Measurements from ENCODE around the gene ADCY2. TPM values are rescaled to one million over a fixed set of nuclear protein-coding genes. Genes with fewer than 3 reads are reported as not detected.
A peak's percentile ranks its signal among the peaks of the same experiment; 100 is the strongest.

The ADCY2 gene
- total and polyA plus RNA-seq, 2 of the 13 experiments (the other 11 are each of a cell fraction or from before 2014, with no cell fraction given): not detected

- WGBS (ENCODE audit: low lambda C conversion rate): 35% methylated on average over 8 of the region's 45 CpGs
Observed at GRCh38 chr5:7394889-7395431, 978 bp upstream of the ADCY2 start.

More at GRCh38 chr5:7394889-7395431, 978 bp upstream of the ADCY2 start:
- no peak overlapping the region for H3K4me3 ChIP-seq (replicated peaks in 1 of 3; ENCODE audit: insufficient read depth in 1 of 3, low read depth in 2 of 3, low read length in 3 of 3)
- FAIRE-seq (no peak), DNase-seq (ENCODE audit: low spot score) (no peak), ATAC-seq (peak; percentile 27)
- H3K4me1 ChIP-seq (ENCODE audit: insufficient read depth, low read length): no peaks in the 10 kb centered on the region
- H3K9me3 ChIP-seq (ENCODE audit: low read length): no peaks in the 10 kb centered on the region
- TF ChIP-seq, protein P1, sequence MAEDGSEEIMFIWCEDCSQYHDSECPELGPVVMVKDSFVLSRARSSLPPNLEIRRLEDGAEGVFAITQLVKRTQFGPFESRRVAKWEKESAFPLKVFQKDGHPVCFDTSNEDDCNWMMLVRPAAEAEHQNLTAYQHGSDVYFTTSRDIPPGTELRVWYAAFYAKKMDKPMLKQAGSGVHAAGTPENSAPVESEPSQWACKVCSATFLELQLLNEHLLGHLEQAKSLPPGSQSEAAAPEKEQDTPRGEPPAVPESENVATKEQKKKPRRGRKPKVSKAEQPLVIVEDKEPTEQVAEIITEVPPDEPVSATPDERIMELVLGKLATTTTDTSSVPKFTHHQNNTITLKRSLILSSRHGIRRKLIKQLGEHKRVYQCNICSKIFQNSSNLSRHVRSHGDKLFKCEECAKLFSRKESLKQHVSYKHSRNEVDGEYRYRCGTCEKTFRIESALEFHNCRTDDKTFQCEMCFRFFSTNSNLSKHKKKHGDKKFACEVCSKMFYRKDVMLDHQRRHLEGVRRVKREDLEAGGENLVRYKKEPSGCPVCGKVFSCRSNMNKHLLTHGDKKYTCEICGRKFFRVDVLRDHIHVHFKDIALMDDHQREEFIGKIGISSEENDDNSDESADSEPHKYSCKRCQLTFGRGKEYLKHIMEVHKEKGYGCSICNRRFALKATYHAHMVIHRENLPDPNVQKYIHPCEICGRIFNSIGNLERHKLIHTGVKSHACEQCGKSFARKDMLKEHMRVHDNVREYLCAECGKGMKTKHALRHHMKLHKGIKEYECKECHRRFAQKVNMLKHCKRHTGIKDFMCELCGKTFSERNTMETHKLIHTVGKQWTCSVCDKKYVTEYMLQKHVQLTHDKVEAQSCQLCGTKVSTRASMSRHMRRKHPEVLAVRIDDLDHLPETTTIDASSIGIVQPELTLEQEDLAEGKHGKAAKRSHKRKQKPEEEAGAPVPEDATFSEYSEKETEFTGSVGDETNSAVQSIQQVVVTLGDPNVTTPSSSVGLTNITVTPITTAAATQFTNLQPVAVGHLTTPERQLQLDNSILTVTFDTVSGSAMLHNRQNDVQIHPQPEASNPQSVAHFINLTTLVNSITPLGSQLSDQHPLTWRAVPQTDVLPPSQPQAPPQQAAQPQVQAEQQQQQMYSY (CRISPR knock-in tag; IDR thresholded peaks at IDR 0.05): no peak
- TF ChIP-seq, protein P2, sequence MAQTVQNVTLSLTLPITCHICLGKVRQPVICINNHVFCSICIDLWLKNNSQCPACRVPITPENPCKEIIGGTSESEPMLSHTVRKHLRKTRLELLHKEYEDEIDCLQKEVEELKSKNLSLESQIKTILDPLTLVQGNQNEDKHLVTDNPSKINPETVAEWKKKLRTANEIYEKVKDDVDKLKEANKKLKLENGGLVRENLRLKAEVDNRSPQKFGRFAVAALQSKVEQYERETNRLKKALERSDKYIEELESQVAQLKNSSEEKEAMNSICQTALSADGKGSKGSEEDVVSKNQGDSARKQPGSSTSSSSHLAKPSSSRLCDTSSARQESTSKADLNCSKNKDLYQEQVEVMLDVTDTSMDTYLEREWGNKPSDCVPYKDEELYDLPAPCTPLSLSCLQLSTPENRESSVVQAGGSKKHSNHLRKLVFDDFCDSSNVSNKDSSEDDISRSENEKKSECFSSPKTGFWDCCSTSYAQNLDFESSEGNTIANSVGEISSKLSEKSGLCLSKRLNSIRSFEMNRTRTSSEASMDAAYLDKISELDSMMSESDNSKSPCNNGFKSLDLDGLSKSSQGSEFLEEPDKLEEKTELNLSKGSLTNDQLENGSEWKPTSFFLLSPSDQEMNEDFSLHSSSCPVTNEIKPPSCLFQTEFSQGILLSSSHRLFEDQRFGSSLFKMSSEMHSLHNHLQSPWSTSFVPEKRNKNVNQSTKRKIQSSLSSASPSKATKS (CRISPR knock-in tag; IDR thresholded peaks at IDR 0.05): no peak
- TF ChIP-seq ZNF354B (CRISPR knock-in tag; IDR thresholded peaks at IDR 0.05): no peak
- no peak for TF ChIP-seq NR2C2 (CRISPR knock-in tag; IDR thresholded peaks at IDR 0.05; ENCODE audit: borderline replicate concordance)
- no peak for TF ChIP-seq PHF8 (CRISPR knock-in tag; IDR thresholded peaks at IDR 0.05)
- TF ChIP-seq ZBTB43 (CRISPR knock-in tag; conservative IDR thresholded peaks at IDR 0.05): no peak
- TF ChIP-seq ZBTB3 (CRISPR knock-in tag; IDR thresholded peaks at IDR 0.05; ENCODE audit: borderline replicate concordance, low read depth): no peak
- no peak for TF ChIP-seq ZNF772 (CRISPR knock-in tag; IDR thresholded peaks at IDR 0.05)
- no peak for TF ChIP-seq ZNF207 (IDR thresholded peaks at IDR 0.05; ENCODE audit: borderline replicate concordance)
- TF ChIP-seq ZMYM4 (CRISPR knock-in tag; IDR thresholded peaks at IDR 0.05): no peak
- no peak for TF ChIP-seq JUN (CRISPR knock-in tag; IDR thresholded peaks at IDR 0.05)
- TF ChIP-seq SP5 (CRISPR knock-in tag; IDR thresholded peaks at IDR 0.05; ENCODE audit: borderline replicate concordance, low read depth): no peak
- H2AFZ ChIP-seq (ENCODE audit: low read length): no peak overlapping the region
- H3K9ac ChIP-seq (ENCODE audit: insufficient read depth, low read depth, low read length): no peak overlapping the region
- ChIA-PET CTCF (ENCODE audit: low intra/inter-chr PET ratio, low total read pairs) (no interaction called here), POLR2A (no interaction called here)
- no peak overlapping the region for H3K4me2 ChIP-seq (ENCODE audit: low read depth, low read length)
- in situ Hi-C loops (cut with HindIII; ENCODE audit: extremely low pct_ligation_motif_present, low pct_unique_long_range_greater_than_20kb) (loop anchor here (25.0 kb wide), 1 partner anchor 583 kb away; no protein-coding TSS in a partner anchor), intact Hi-C loops (cut with micrococcal nuclease; ENCODE audit: unreplicated experiment) (no loop called here)
- no peak overlapping the region for H3K27ac ChIP-seq (ENCODE audit: extremely low read length, insufficient read depth, low read length)
- no TSS peak for BruUV-seq (replicated peaks)
- H4K20me1 ChIP-seq (ENCODE audit: insufficient read depth, low read length): no peaks in the 10 kb centered on the region; the same call in 1 of the 2 replicates
- no peaks in the 10 kb centered on the region for H3K36me3 ChIP-seq (replicated peaks in 1 of 2; ENCODE audit: control insufficient read depth in 1 of 2, insufficient read depth in 2 of 2, low read length in 2 of 2)
- H3K27me3 ChIP-seq (ENCODE audit: control insufficient read depth in 1 of 2, insufficient read depth in 2 of 2, low read length in 2 of 2): peaks cover 0 to 18% of the 10 kb centered on the region in 2 experiments; a peak in 3 of 5 replicates
- no peaks in the 10 kb centered on the region for H3K79me2 ChIP-seq (ENCODE audit: insufficient read depth, low read length)
